ENCODE measurements around the gene TGFB1. TPM values are rescaled to one million over a fixed set of nuclear protein-coding genes. Genes with fewer than 3 reads are reported as not detected.

The TGFB1 gene
- total and polyA plus RNA-seq, 2 of the 13 experiments (the other 11 are each of a cell fraction or from before 2014, with no cell fraction given): 4.1 to 5.4 TPM

- TF ChIP-seq GATAD2A (CRISPR knock-in tag; IDR thresholded peaks at IDR 0.05) (no peak), AGO2 (optimal IDR thresholded peaks at IDR 0.05; ENCODE audit: low read depth, low read length) (peak; percentile 37), ZBTB38 (CRISPR knock-in tag; IDR thresholded peaks at IDR 0.05) (peak; percentile 35; the same call in 1 of the 2 replicates), TEAD3 (CRISPR knock-in tag; optimal IDR thresholded peaks at IDR 0.05; ENCODE audit: borderline replicate concordance) (peak; percentile 7), ZNF350 (CRISPR knock-in tag; IDR thresholded peaks at IDR 0.05; ENCODE audit: borderline replicate concordance, low read depth) (0 out of 2 replicates have a peak, but pooled peaks have one; percentile 26), ZKSCAN5 (CRISPR knock-in tag; IDR thresholded peaks at IDR 0.05) (no peak), NR2C2 (CRISPR knock-in tag; IDR thresholded peaks at IDR 0.05; ENCODE audit: borderline replicate concordance) (no peak), ATM (IDR thresholded peaks at IDR 0.05; ENCODE audit: borderline replicate concordance) (no peak), ZMYM4 (CRISPR knock-in tag; IDR thresholded peaks at IDR 0.05) (no peak; the same call in 1 of the 2 replicates), BHLHE40 (IDR thresholded peaks at IDR 0.05; ENCODE audit: low read length) (no peak), ZNF343 (CRISPR knock-in tag; IDR thresholded peaks at IDR 0.05) (no peak), ZNF639 (CRISPR knock-in tag; conservative IDR thresholded peaks at IDR 0.05) (0 out of 2 replicates have a peak, but pooled peaks have one; percentile 12), CREB3 (CRISPR knock-in tag; IDR thresholded peaks at IDR 0.05) (no peak), ZNF382 (CRISPR knock-in tag; IDR thresholded peaks at IDR 0.05; ENCODE audit: borderline replicate concordance) (no peak), MED8 (CRISPR knock-in tag; IDR thresholded peaks at IDR 0.05; ENCODE audit: insufficient replicate concordance) (no peak)
Measured at GRCh38 chr19:41354343-41354953, 726 bp upstream of the TGFB1 start (continued).

All from HepG2 (cell line).